Esophagus squamous epithelium (tissue), 5 donors: ENCODE measurements around the gene PLOD1. TPM values are rescaled to one million over a fixed set of nuclear protein-coding genes. Genes with fewer than 3 reads are reported as not detected.
A peak's percentile ranks its signal among the peaks of the same experiment; 100 is the strongest.

Experiments
- DNase-seq: peaks from one replicate; lab custom pipeline; 2025; lab: John Stamatoyannopoulos, UW
- H3K27ac ChIP-seq, 4 donors: fragments of 200-600 bp; sonication (generic); one replicate each; pipeline ENCODE4 v1.5.1; 2016 to 2019; ENCODE audit warnings: mild to moderate bottlenecking in 1 of 4
- H3K27me3 ChIP-seq, 4 donors: fragments of 200-600 bp; sonication (generic); 1 replicate in 3 of 4; 2 replicates in 1 of 4; pipeline versions ENCODE4 v1.5.1 to v1.6.0; 2017 to 2021; ENCODE audit warnings: antibody characterized with exemption in 1 of 4
- H3K36me3 ChIP-seq, 3 donors: fragments of 200-600 bp; sonication (generic); one replicate each; pipeline ENCODE4 v1.5.1; 2016 to 2019
- H3K4me1 ChIP-seq, 3 donors: fragments of 200-600 bp; sonication (generic); one replicate each; pipeline ENCODE4 v1.5.1; 2017 to 2019
- H3K4me3 ChIP-seq, 4 donors: fragments of 200-600 bp; sonication (generic); 1 replicate in 3 of 4; 2 replicates in 1 of 4; pipeline ENCODE4 v1.5.1; 2016 to 2019; ENCODE audit warnings: mild to moderate bottlenecking in 2 of 4, moderate library complexity in 1 of 4
- H3K9me3 ChIP-seq, 3 donors: fragments of 200-600 bp; sonication (generic); one replicate each; pipeline ENCODE4 v1.5.1; 2016 to 2019
- POLR2A ChIP-seq, 4 donors: fragments of 450-650 bp; IDR thresholded peaks; one replicate each; pipeline ENCODE4 v1.6.1; 2017; ENCODE audit warnings: antibody characterized with exemption in 4 of 4, mild to moderate bottlenecking in 4 of 4, moderate library complexity in 3 of 4
- WGBS, 2 donors: methylation state at CpG; one replicate each; pipeline ENCODE4 v1.1.5; 2018; 5-methylcytosine and 5-hydroxymethylcytosine counted together
- intact Hi-C: fragments of 100-400 bp; cut with DNase I; formaldehyde crosslinking; loops from one replicate; pipeline ENCODE4 v1.15.0; 2022
- total RNA-seq, 4 donors: library from RNA; depleted of rRNA; stranded (reverse); fragments of >200 nt; gene quantifications; one replicate each; pipeline ENCODE4 v1.1.0, GENCODE V29; 2016
- TF ChIP-seq, protein P1 (sequence below), 6 experiments: fragments of 450-650 bp in 4 of 6; fragments of 200-600 bp in 2 of 6; sonication (generic) in 2 of 6; IDR thresholded peaks; one replicate each; pipeline ENCODE4 v1.5.1; 2016 to 2019; ENCODE audit warnings: antibody characterized with exemption in 6 of 6, mild to moderate bottlenecking in 4 of 6, moderate library complexity in 4 of 6
- donor health status: DM: yes; HTN: yes; CAD: no.

The PLOD1 gene
- 10 to 100 TPM; 29.8 to 38.1 (median 34.3) TPM for total RNA-seq

DNA sequence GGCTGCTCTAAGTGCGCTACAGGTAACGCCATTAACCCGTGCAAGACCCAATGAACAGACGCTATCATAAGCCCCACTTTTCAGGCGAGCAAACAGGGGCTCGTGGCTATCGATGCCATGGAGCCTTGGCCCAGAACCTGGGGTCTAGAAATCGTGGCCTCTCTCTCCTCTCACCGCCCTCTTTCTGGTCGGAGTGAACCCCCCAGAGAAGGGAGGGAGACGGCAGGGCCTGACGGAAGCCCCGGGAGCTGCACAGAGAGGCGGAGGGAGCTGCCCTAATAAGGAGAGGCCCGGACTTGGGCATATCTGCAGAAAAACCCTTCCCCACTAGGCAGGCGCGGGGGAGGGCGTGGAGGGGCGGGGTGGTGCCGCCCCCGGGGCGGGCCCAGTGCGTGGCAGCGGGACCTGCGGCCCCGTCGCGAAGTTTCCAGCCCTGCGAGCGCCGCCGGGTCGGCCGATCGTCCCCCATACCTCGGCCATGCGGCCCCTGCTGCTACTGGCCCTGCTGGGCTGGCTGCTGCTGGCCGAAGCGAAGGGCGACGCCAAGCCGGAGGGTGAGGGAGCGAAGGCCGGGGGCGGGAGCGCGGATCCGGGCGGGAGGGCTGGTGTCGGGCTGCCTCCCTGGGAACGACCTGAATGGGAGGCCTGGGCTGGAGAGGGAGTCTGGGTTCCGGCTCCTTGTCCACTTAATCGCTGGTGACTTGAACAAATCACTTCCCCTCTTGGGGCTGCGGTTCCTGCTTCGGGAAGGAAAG, at the start of gene PLOD1:
PLOD1 (plus strand) TSS at position 416 of the 755 bp plus-strand sequence; CDS start at position 479, 63 bp downstream.
- WGBS, 2 donors: 0% methylated on average over 4 to 8 of the region's 55 CpGs
- TF ChIP-seq, protein P1, sequence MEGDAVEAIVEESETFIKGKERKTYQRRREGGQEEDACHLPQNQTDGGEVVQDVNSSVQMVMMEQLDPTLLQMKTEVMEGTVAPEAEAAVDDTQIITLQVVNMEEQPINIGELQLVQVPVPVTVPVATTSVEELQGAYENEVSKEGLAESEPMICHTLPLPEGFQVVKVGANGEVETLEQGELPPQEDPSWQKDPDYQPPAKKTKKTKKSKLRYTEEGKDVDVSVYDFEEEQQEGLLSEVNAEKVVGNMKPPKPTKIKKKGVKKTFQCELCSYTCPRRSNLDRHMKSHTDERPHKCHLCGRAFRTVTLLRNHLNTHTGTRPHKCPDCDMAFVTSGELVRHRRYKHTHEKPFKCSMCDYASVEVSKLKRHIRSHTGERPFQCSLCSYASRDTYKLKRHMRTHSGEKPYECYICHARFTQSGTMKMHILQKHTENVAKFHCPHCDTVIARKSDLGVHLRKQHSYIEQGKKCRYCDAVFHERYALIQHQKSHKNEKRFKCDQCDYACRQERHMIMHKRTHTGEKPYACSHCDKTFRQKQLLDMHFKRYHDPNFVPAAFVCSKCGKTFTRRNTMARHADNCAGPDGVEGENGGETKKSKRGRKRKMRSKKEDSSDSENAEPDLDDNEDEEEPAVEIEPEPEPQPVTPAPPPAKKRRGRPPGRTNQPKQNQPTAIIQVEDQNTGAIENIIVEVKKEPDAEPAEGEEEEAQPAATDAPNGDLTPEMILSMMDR (IDR thresholded peaks at IDR 0.05): peak in 1 of 6 experiments; percentile 3
- peak in 1 of 4 donors; percentile 75 for TF ChIP-seq POLR2A (IDR thresholded peaks at IDR 0.05)
- no peaks in the 10 kb centered on the region for H3K27me3 ChIP-seq
- H3K4me1 ChIP-seq: peaks cover 11 to 76% (median 42%) of the 10 kb centered on the region in 3 donors
- intact Hi-C loops: no loop called here
- H3K4me3 ChIP-seq: peak within 1 kb of the TSS; percentile 71 to 86 (median 77)
- H3K9me3 ChIP-seq: no peaks in the 10 kb centered on the region
- no peaks in the 10 kb centered on the region for H3K36me3 ChIP-seq
- DNase-seq: peak; percentile 19
- H3K27ac ChIP-seq: peak within 1 kb of the TSS; percentile 85 to 90 (median 90)

DNA sequence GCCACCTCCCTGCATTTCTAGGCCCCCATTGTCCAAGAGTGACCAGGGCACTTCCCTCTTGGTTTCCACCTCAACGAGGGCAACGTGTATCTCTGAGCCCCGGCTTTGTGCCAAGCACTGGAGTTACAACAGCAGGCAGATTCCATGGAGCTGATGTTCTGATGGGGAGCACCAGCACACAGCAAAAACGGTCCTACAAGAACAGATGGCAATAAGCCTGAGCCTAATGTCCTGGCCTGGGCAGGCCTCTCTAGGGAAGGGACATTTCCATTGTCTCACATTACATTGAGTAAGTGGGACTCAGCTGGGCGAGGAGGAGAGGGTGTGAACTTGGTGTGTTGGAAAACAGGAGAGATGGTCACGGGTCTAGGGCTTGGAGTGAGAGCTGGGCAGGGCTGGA, 48.6 kb upstream of the PLOD1 start:
- no peak overlapping the region for H3K4me3 ChIP-seq
- no peaks in the 10 kb centered on the region for H3K9me3 ChIP-seq
- no peaks in the 10 kb centered on the region for H3K36me3 ChIP-seq
- H3K27me3 ChIP-seq: peaks cover 0 to 28% (median 0%) of the 10 kb centered on the region in 4 donors
- 52 to 67% methylated on average over 2 to 3 of the region's 6 CpGs for WGBS, 2 donors
- TF ChIP-seq POLR2A (IDR thresholded peaks at IDR 0.05): no peak
- TF ChIP-seq, protein P1 (IDR thresholded peaks at IDR 0.05): no peak
- intact Hi-C loops: no loop called here
- no peaks in the 10 kb centered on the region for H3K4me1 ChIP-seq
- no peak for DNase-seq
- H3K27ac ChIP-seq: no peak overlapping the region

DNA sequence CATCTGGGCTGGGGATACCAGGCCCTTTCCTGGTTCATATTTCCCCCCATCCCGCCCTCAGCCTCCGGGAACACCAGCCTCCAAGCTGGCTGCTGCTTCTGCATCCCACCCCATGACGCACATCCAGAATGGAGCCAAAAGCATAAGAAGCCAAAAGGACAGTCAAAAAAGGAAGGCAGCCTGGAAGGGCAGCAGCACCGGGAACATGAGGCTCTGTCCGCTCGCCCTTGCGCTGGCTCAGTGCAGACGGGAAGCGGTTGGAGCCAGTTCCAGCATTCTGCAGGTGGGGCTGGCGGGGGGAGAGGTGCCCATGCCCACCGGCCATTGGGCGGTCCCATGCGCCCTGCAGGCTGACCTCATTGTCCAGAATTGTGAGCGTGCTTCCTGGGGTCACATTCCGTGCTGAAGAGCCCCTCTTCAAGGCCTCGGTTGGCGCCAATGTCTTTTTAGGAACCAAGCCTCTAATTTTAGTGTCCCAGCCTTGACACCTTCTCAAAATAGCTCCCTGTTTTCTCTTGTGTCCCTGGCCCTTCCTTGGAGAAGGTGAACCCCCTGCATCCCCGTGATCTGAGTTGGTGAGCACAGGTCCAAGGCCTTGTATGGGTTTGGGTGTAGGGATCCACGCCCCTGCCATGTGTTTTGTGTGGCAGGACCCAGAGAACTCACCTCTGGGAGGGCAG, 47.4 kb upstream of the PLOD1 start:
- 79 to 86% methylated on average over 17 of the region's 19 CpGs for WGBS, 2 donors
- Histone ChIP-seq H3K4me3 (no peak overlapping the region), H3K4me1 (no peaks in the 10 kb centered on the region), H3K36me3 (no peaks in the 10 kb centered on the region), H3K9me3 (no peaks in the 10 kb centered on the region), H3K27ac (no peak overlapping the region), H3K27me3 (peaks cover 0 to 33% (median 0%) of the 10 kb centered on the region in 4 donors)
- TF ChIP-seq, protein P1 (IDR thresholded peaks at IDR 0.05): no peak
- no peak for TF ChIP-seq POLR2A (IDR thresholded peaks at IDR 0.05)
- DNase-seq: no peak
- intact Hi-C loops: no loop called here

DNA sequence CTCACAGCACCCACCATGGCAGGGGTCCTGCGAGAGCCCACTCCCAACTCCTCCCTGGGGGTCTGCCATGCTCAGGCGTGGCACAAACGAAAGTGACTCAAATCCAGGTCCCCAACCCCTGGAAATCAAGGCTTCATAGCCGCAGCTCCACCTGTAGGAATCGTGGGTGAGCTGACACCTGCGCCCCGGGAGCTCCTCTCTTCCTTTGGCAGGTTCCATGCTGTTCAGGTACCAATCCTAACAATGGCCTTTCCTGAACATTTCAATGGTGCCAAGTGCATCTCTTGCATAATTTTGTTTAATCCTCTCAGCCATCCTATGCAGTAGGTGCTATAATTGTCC, 46.9 kb upstream of the PLOD1 start:
- no peak overlapping the region for H3K27ac ChIP-seq
- TF ChIP-seq, protein P1 (IDR thresholded peaks at IDR 0.05): no peak
- no peak for TF ChIP-seq POLR2A (IDR thresholded peaks at IDR 0.05)

More for the DNA sequence above, 46.9 kb upstream of the PLOD1 start:
- no peak for DNase-seq
- peaks cover 0 to 36% (median 0%) of the 10 kb centered on the region in 4 donors for H3K27me3 ChIP-seq
- no peaks in the 10 kb centered on the region for H3K9me3 ChIP-seq
- H3K36me3 ChIP-seq: no peaks in the 10 kb centered on the region
- H3K4me1 ChIP-seq: no peaks in the 10 kb centered on the region
- H3K4me3 ChIP-seq: no peak overlapping the region
- WGBS, 2 donors: 60 to 74% methylated on average over 2 to 4 of the region's 7 CpGs
- intact Hi-C loops: no loop called here
